Neural cell (in vitro differentiated cells): ENCODE measurements around the gene IGSF5. TPM values are rescaled to one million over a fixed set of nuclear protein-coding genes. Genes with fewer than 3 reads are reported as not detected.

ENCODE experiments used
- H2AFZ ChIP-seq: fragments of 200-600, 300-800 bp; sonication (generic), shearing (Covaris generic); 2 replicates; pipeline ENCODE4 v1.6.0; 2014; ENCODE audit warnings: low read depth, mild to moderate bottlenecking, antibody characterized with exemption, low read length, moderate library complexity
- H3F3A ChIP-seq: fragments of 200-600 bp; shearing (Covaris generic); 2 replicates; pipeline ENCODE4 v1.6.1; 2016; ENCODE audit warnings: mild to moderate bottlenecking, moderate library complexity, mixed read lengths, antibody characterized with exemption, low read length; ENCODE audit not compliant: insufficient read depth, poor library complexity, severe bottlenecking
- H3K27ac ChIP-seq: fragments of 200-600, 300-800 bp; sonication (generic), shearing (Covaris generic); 2 replicates; pipeline ENCODE4 v1.5.1; 2014; ENCODE audit warnings: mild to moderate bottlenecking, low read length, moderate library complexity
- H3K27me3 ChIP-seq: fragments of 300-800, 200-600 bp; sonication (generic), shearing (Covaris generic); 2 replicates; pipeline ENCODE4 v1.6.0; 2014; ENCODE audit warnings: mild to moderate bottlenecking, low read depth, low read length, moderate library complexity; ENCODE audit not compliant: insufficient read depth
- H3K36me3 ChIP-seq: fragments of 300-800, 200-600 bp; sonication (generic), shearing (Covaris generic); 2 replicates; pipeline ENCODE4 v1.5.1; 2014; ENCODE audit warnings: mild to moderate bottlenecking, antibody characterized with exemption, low read length, moderate library complexity; ENCODE audit not compliant: insufficient read depth
- H3K4me2 ChIP-seq: fragments of 300-800, 200-600 bp; sonication (generic), shearing (Covaris generic); 2 replicates; pipeline ENCODE4 v1.6.0; 2014; ENCODE audit warnings: mild to moderate bottlenecking, low read length
- H3K4me3 ChIP-seq: fragments of 300-800, 200-600 bp; sonication (generic), shearing (Covaris generic); 2 replicates; pipeline ENCODE4 v1.5.1; 2014; ENCODE audit warnings: mild to moderate bottlenecking, low read length, moderate library complexity
- H3K79me2 ChIP-seq: fragments of 200-600 bp; shearing (Covaris generic); replicated peaks from 2 replicates; pipeline ENCODE4 v1.6.0; 2014; ENCODE audit warnings: mild to moderate bottlenecking, low read length, moderate library complexity; ENCODE audit not compliant: insufficient read depth
- H3K9ac ChIP-seq: fragments of 300-800, 200-600 bp; sonication (generic), shearing (Covaris generic); 2 replicates; pipeline ENCODE4 v1.6.1; 2016; ENCODE audit warnings: mild to moderate bottlenecking, low read length, mixed read lengths
- H3K9me2 ChIP-seq: fragments of 200-600 bp; shearing (Covaris generic); 2 replicates; pipeline ENCODE4 v1.6.1; 2016; ENCODE audit warnings: mild to moderate bottlenecking, low read length, mixed read lengths; ENCODE audit not compliant: insufficient read depth
- H3K9me3 ChIP-seq: fragments of 200-600, 300-800 bp; sonication (generic), shearing (Covaris generic); 2 replicates; pipeline ENCODE4 v1.6.1; 2016; ENCODE audit warnings: mild to moderate bottlenecking, mixed run types, low read length, moderate library complexity, mixed read lengths
- H4K20me1 ChIP-seq: fragments of 200-600 bp; shearing (Covaris generic); 2 replicates; pipeline ENCODE4 v1.6.1; 2016; ENCODE audit warnings: mild to moderate bottlenecking, mixed run types; ENCODE audit not compliant: insufficient read depth
- CTCF ChIP-seq: fragments of 450-650 bp; IDR thresholded peaks from 2 replicates; pipeline ENCODE4 v1.5.1; 2014; ENCODE audit warnings: antibody characterized with exemption, mild to moderate bottlenecking, moderate library complexity; ENCODE audit not compliant: poor library complexity, severe bottlenecking
- EP300 ChIP-seq: fragments of 450-650 bp; conservative IDR thresholded peaks from 2 replicates; pipeline ENCODE4 v1.6.1; 2014; ENCODE audit warnings: antibody characterized with exemption, mild to moderate bottlenecking, moderate library complexity; ENCODE audit not compliant: poor library complexity, severe bottlenecking
- EZH2 ChIP-seq: fragments of 200-600, 300-800 bp; shearing (Covaris generic), sonication (generic); IDR thresholded peaks from 2 replicates; pipeline ENCODE4 v1.6.1; 2014; ENCODE audit warnings: antibody characterized with exemption, low read length, borderline replicate concordance, mild to moderate bottlenecking; ENCODE audit not compliant: insufficient read depth, poor library complexity, severe bottlenecking
- MXI1 ChIP-seq: fragments of 450-650 bp; conservative IDR thresholded peaks from 2 replicates; pipeline ENCODE4 v1.6.1; 2014; ENCODE audit warnings: antibody characterized with exemption, mild to moderate bottlenecking; ENCODE audit not compliant: poor library complexity, severe bottlenecking
- POLR2AphosphoS5 ChIP-seq: IDR thresholded peaks from 2 replicates; pipeline ENCODE4 v1.6.1; 2012
- RAD21 ChIP-seq: fragments of 450-650 bp; conservative IDR thresholded peaks from 2 replicates; pipeline ENCODE4 v1.6.1; 2014; ENCODE audit warnings: antibody characterized with exemption, mild to moderate bottlenecking, moderate library complexity
- REST ChIP-seq: IDR thresholded peaks from 2 replicates; pipeline ENCODE4 v1.6.1; 2012; ENCODE audit warnings: borderline replicate concordance
- SMC3 ChIP-seq: fragments of 450-650 bp; conservative IDR thresholded peaks from 2 replicates; pipeline ENCODE4 v1.6.1; 2014; ENCODE audit warnings: antibody characterized with exemption, mild to moderate bottlenecking, moderate library complexity; ENCODE audit not compliant: poor library complexity
- TAF1 ChIP-seq: IDR thresholded peaks from 2 replicates; pipeline ENCODE4 v1.6.1; 2012; ENCODE audit warnings: low read depth
- polyA plus RNA-seq: library from polyadenylated mRNA; depleted of rRNA; stranded (reverse); fragments of >200 nt; gene quantifications from 2 replicates; pipeline ENCODE4 v1.2.3, GENCODE V29; 2014

Gene IGSF5
- polyA plus RNA-seq, 1 donor from 2014 or later, result 1.1 TPM

DNA sequence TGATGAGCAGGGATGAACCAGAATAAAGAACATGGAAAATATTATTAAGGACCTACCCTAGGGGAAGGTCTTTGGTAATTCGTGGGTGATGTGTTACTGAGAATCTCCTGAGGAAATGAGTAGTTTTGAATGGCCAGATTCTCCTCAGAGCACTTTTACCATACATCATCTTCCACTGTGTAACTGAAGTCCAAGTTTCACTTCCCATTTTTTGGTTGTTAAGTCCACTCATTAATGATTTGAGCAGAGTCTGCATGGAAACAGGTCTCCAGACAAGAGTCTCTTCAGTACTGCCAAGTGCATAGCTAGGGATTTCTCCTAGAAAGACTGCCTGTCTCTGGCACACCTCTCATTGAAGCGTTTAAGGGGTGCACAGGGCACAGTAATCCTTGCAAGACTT is 73.6 kb downstream of the IGSF5 start:
- H3K9ac ChIP-seq, result no peak overlapping the region
- no peak overlapping the region for H2AFZ ChIP-seq
- H3K27me3 ChIP-seq, result no peaks in the 10 kb centered on the region
- no peak overlapping the region for H3K4me3 ChIP-seq
- no peaks in the 10 kb centered on the region for H3K9me2 ChIP-seq
- TF ChIP-seq RAD21, result no peak
- no peak for TF ChIP-seq MXI1
- no peak for TF ChIP-seq EZH2
- H3K36me3 ChIP-seq, result no peaks in the 10 kb centered on the region
- no peaks in the 10 kb centered on the region for H4K20me1 ChIP-seq
- H3F3A ChIP-seq, result no peaks in the 10 kb centered on the region
- no peak overlapping the region for H3K27ac ChIP-seq
- no peaks in the 10 kb centered on the region for H3K9me3 ChIP-seq
- no peak overlapping the region for H3K4me2 ChIP-seq
- no peaks in the 10 kb centered on the region for H3K79me2 ChIP-seq

DNA sequence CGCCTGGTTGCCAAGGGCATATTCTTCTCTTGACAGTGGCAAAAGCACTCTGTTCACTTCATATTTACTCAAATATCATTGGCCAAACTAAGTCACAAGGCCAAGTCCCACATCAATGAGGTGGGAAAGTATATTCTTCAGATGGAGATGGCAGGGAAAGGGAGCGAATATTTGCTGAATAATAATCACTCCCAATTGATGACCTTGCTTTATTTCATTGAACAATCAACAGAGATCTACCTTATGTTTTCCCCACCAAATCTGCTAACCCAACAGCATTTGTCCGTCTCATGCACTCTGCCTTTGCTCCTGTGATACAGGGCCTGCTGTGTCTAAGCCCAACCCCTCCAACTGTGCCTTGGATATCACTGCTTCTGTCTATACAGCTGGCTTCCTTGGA is 77.1 kb downstream of the IGSF5 start:
- Histone ChIP-seq H3K27ac (no peak overlapping the region), H3K9me2 (no peaks in the 10 kb centered on the region), H3K79me2 (no peaks in the 10 kb centered on the region), H4K20me1 (no peaks in the 10 kb centered on the region), H3K27me3 (no peaks in the 10 kb centered on the region), H3K9me3 (no peaks in the 10 kb centered on the region), H3K9ac (no peak overlapping the region), H3K4me3 (no peak overlapping the region), H3F3A (no peaks in the 10 kb centered on the region), H3K36me3 (no peaks in the 10 kb centered on the region), H3K4me2 (no peak overlapping the region), H2AFZ (no peak overlapping the region)
- TF ChIP-seq RAD21, result no peak
- no peak for TF ChIP-seq TAF1
- TF ChIP-seq SMC3, result no peak
- no peak for TF ChIP-seq CTCF
- no peak for TF ChIP-seq EZH2
- TF ChIP-seq REST, result no peak
- TF ChIP-seq MXI1, result no peak
- TF ChIP-seq EP300, result no peak

DNA sequence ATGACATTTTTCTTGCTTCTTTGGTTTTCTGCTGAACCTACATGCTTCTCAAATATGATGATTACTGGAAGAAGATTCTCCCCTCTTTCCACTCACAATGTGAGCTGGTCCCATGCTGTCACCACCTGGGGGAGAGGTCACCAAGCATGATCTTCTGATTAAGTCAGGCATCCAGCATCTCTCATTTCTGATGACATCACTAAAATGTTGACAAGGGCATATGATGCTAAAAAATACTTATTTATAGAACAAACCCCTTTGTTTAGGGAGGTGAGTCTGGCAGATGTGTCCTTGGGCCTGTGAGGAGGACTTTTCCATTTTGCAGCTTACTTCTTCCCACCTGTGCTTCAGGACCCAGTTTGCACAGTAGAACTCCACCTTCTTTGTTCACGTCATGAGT is 80.3 kb downstream of the IGSF5 start:
- Histone ChIP-seq H3K9me3 (no peaks in the 10 kb centered on the region), H4K20me1 (no peaks in the 10 kb centered on the region), H2AFZ (no peak overlapping the region), H3K27ac (no peak overlapping the region), H3K4me2 (no peak overlapping the region), H3K27me3 (no peaks in the 10 kb centered on the region), H3K36me3 (no peaks in the 10 kb centered on the region), H3K9ac (no peak overlapping the region), H3K79me2 (no peaks in the 10 kb centered on the region), H3K4me3 (no peak overlapping the region), H3F3A (no peaks in the 10 kb centered on the region), H3K9me2 (no peaks in the 10 kb centered on the region)
- TF ChIP-seq RAD21 (no peak), MXI1 (no peak), REST (no peak), CTCF (no peak), SMC3 (no peak), EZH2 (no peak), EP300 (no peak), POLR2AphosphoS5 (no peak), TAF1 (no peak)
